GM18499 (cell line): ENCODE results near the gene ANAPC1.
A peak's percentile ranks its signal among the peaks of the same experiment; 100 is the strongest.
"Not testable (repeated sequence)": the region's sequence is repeated elsewhere in the genome, so short reads cannot be mapped to it uniquely, and the experiment has no call there.

Source experiments
- ATAC-seq: cut with Tn5 transposase; IDR thresholded peaks from one replicate; pipeline ENCODE4 v1.9.1; 2021; ENCODE audit warnings: moderate number of reproducible peaks; ENCODE audit not compliant: insufficient read depth, unreplicated experiment

Gene ANAPC1

GRCh38 chr2:111904726-111905474, 20.9 kb upstream of the ANAPC1 start:
- no peak for ATAC-seq

GRCh38 chr2:111903930-111904439, 20.0 kb upstream of the ANAPC1 start:
- no peak for ATAC-seq

- no peak for ATAC-seq
Measured at GRCh38 chr2:111903516-111903915, 19.5 kb upstream of the ANAPC1 start.

- ATAC-seq = no peak
Measured at GRCh38 chr2:111900859-111901258, 16.9 kb upstream of the ANAPC1 start.

GRCh38 chr2:111898703-111899514, 14.9 kb upstream of the ANAPC1 start:
- no peak for ATAC-seq

- no peak for ATAC-seq
Measured at GRCh38 chr2:111897924-111898702, 14.1 kb upstream of the ANAPC1 start, which contains the start of gene MERTK. Gene MERTK, plus strand, starts transcription at chr2:111898607. Its CDS starts 129 bp downstream, at chr2:111898736.

GRCh38 chr2:111897630-111897923, 13.6 kb upstream of the ANAPC1 start:
- ATAC-seq = no peak

- no peak for ATAC-seq
Measured at GRCh38 chr2:111896576-111896975, 12.6 kb upstream of the ANAPC1 start.

- ATAC-seq = no peak
Measured at GRCh38 chr2:111896024-111896423, 12.0 kb upstream of the ANAPC1 start.

- ATAC-seq = no peak
Measured at GRCh38 chr2:111884592-111884964, 585 bp upstream of the ANAPC1 start.

- ATAC-seq = not testable (repeated sequence)
Measured at GRCh38 chr2:111872806-111873205, 11.2 kb downstream of the ANAPC1 start.

GRCh38 chr2:111865124-111865523, 18.9 kb downstream of the ANAPC1 start:
- ATAC-seq = not testable (repeated sequence)

- not testable (repeated sequence) for ATAC-seq
Measured at GRCh38 chr2:111860005-111860404, 24.0 kb downstream of the ANAPC1 start.

GRCh38 chr2:111852544-111852943, 31.4 kb downstream of the ANAPC1 start:
- not testable (repeated sequence) for ATAC-seq

- ATAC-seq = not testable (repeated sequence)
Measured at GRCh38 chr2:111850646-111851045, 33.3 kb downstream of the ANAPC1 start.

GRCh38 chr2:111839625-111840282, 44.2 kb downstream of the ANAPC1 start:
- ATAC-seq = not testable (repeated sequence)

- not testable (repeated sequence) for ATAC-seq
Measured at GRCh38 chr2:111838992-111839391, 45.0 kb downstream of the ANAPC1 start.

GRCh38 chr2:111834221-111834620, 49.8 kb downstream of the ANAPC1 start:
- not testable (repeated sequence) for ATAC-seq

- ATAC-seq = peak; percentile 67
Measured at GRCh38 chr2:111830479-111830878, 53.5 kb downstream of the ANAPC1 start.

GRCh38 chr2:111828217-111828766, 55.7 kb downstream of the ANAPC1 start:
- ATAC-seq = not testable (repeated sequence)
